Measurements from ENCODE around the gene MLXIPL.
"Not testable (repeated sequence)": the region's sequence is repeated elsewhere in the genome, so short reads cannot be mapped to it uniquely, and the experiment has no call there.

GRCh38 chr7:73607692-73607983 lies 16.7 kb downstream of the MLXIPL start:
- not testable (repeated sequence) for TF ChIP-seq ESRRG, OSR1, RARB, SNAI2 (CRISPR knock-in tag; IDR thresholded peaks at IDR 0.05)
- TF ChIP-seq, protein P1, sequence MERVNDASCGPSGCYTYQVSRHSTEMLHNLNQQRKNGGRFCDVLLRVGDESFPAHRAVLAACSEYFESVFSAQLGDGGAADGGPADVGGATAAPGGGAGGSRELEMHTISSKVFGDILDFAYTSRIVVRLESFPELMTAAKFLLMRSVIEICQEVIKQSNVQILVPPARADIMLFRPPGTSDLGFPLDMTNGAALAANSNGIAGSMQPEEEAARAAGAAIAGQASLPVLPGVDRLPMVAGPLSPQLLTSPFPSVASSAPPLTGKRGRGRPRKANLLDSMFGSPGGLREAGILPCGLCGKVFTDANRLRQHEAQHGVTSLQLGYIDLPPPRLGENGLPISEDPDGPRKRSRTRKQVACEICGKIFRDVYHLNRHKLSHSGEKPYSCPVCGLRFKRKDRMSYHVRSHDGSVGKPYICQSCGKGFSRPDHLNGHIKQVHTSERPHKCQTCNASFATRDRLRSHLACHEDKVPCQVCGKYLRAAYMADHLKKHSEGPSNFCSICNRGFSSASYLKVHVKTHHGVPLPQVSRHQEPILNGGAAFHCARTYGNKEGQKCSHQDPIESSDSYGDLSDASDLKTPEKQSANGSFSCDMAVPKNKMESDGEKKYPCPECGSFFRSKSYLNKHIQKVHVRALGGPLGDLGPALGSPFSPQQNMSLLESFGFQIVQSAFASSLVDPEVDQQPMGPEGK (CRISPR knock-in tag; IDR thresholded peaks at IDR 0.05; ENCODE audit: borderline replicate concordance) = not testable (repeated sequence)
